ENCODE data around the gene SLC19A1. TPM values are rescaled to one million over a fixed set of nuclear protein-coding genes. Genes with fewer than 3 reads are reported as not detected.

Gene SLC19A1
- total RNA-seq, 4 donors from 2014 or later, result 7.0 to 9.8 (median 7.9) TPM

DNA sequence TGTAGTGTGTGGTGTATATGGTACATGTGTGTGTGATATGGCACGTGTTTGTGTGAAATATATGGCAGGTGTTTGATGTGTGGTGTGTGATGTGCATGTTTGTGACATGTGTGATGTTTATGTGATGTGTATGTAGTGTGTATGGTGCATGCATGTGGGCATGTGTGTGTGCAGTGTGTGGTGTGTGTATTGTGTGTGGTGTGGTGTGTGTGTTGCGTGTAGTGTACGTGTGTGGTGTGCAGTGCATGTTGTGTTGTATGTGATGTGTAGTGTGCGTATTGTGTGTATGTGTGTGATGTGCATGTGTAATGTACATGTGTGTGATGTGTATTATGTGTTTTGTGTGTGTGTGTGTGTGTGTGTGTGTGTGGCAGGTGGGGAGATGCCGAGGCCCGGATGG lies 65.7 kb downstream of the SLC19A1 start:
- no peak overlapping the region for H3K27ac ChIP-seq
- DNase-seq (ENCODE audit: low spot score in 2 of 2), result no peak
- peaks cover 54% of the 10 kb centered on the region for H3K36me3 ChIP-seq
- H3K27me3 ChIP-seq, result no peaks in the 10 kb centered on the region
- TF ChIP-seq POLR2A (IDR thresholded peaks at IDR 0.05) (no peak), POLR2AphosphoS5 (IDR thresholded peaks at IDR 0.05) (no peak), EP300 (IDR thresholded peaks at IDR 0.05) (no peak)
- TF ChIP-seq, protein P1, sequence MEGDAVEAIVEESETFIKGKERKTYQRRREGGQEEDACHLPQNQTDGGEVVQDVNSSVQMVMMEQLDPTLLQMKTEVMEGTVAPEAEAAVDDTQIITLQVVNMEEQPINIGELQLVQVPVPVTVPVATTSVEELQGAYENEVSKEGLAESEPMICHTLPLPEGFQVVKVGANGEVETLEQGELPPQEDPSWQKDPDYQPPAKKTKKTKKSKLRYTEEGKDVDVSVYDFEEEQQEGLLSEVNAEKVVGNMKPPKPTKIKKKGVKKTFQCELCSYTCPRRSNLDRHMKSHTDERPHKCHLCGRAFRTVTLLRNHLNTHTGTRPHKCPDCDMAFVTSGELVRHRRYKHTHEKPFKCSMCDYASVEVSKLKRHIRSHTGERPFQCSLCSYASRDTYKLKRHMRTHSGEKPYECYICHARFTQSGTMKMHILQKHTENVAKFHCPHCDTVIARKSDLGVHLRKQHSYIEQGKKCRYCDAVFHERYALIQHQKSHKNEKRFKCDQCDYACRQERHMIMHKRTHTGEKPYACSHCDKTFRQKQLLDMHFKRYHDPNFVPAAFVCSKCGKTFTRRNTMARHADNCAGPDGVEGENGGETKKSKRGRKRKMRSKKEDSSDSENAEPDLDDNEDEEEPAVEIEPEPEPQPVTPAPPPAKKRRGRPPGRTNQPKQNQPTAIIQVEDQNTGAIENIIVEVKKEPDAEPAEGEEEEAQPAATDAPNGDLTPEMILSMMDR (IDR thresholded peaks at IDR 0.05), result no peak
- H3K4me1 ChIP-seq, result peaks cover 21% of the 10 kb centered on the region
- WGBS, result 94% methylated on average over 6 of the region's 6 CpGs
- H3K4me3 ChIP-seq, result no peak overlapping the region
- H3K9me3 ChIP-seq, result no peaks in the 10 kb centered on the region

GRCh38 chr21:45475797-45476570 lies 66.3 kb downstream of the SLC19A1 start:
- H3K27ac ChIP-seq, result no peak overlapping the region
- TF ChIP-seq, protein P1 (IDR thresholded peaks at IDR 0.05), result no peak
- TF ChIP-seq EP300 (IDR thresholded peaks at IDR 0.05) (no peak), POLR2AphosphoS5 (IDR thresholded peaks at IDR 0.05) (no peak), POLR2A (IDR thresholded peaks at IDR 0.05) (no peak)
- peaks cover 27% of the 10 kb centered on the region for H3K4me1 ChIP-seq
- no peaks in the 10 kb centered on the region for H3K27me3 ChIP-seq
- no peak overlapping the region for H3K4me3 ChIP-seq
- H3K9me3 ChIP-seq, result no peaks in the 10 kb centered on the region
- peaks cover 49% of the 10 kb centered on the region for H3K36me3 ChIP-seq
- DNase-seq (ENCODE audit: low spot score in 2 of 2), result no peak
- 89% methylated on average over 53 of the region's 53 CpGs for WGBS

DNA sequence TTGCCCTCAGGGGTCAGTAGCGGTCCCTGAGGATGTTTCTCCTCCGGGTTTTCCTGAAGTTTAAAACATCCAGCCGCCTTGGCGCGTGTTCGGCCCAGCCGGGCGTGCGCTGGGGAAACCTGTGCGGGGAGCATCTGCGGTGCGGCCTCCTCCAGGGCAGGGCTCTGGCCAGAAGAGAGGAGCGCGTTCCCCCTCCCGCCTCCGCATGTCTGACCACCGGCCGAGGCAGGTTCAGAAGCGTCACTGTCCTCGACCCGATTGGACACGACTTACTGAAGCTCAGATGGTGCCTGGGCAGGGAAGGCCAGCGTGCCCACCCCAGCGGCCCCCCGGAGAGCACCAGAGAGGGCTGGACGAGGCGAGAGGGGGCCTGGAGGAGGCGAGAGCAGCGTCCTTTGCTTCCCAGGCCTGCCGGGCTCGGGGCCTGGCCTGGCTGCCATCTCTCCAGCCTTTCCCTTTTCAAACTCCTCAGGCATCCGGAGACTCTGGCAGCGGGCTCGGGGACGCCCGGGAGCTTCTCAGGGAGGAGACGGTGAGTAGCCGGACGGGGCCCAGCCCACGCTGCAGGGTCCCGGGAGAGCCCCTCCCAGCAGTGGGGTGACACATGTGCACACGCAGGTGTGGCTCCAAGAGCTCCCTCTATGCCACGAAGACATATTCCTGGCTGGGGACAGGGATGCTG lies 67.1 kb downstream of the SLC19A1 start:
- no peak for TF ChIP-seq POLR2AphosphoS5 (IDR thresholded peaks at IDR 0.05)
- TF ChIP-seq EP300 (IDR thresholded peaks at IDR 0.05), result no peak
- TF ChIP-seq POLR2A (IDR thresholded peaks at IDR 0.05), result no peak
- H3K9me3 ChIP-seq, result no peaks in the 10 kb centered on the region
- no peaks in the 10 kb centered on the region for H3K27me3 ChIP-seq
- DNase-seq (ENCODE audit: low spot score in 2 of 2), result no peak
- H3K27ac ChIP-seq, result no peak overlapping the region
- peaks cover 36% of the 10 kb centered on the region for H3K4me1 ChIP-seq
- H3K4me3 ChIP-seq, result no peak overlapping the region
- WGBS, result 86% methylated on average over 7 of the region's 43 CpGs
- peaks cover 40% of the 10 kb centered on the region for H3K36me3 ChIP-seq

- peaks cover 43% of the 10 kb centered on the region for H3K4me1 ChIP-seq
- no peaks in the 10 kb centered on the region for H3K27me3 ChIP-seq
- no peak overlapping the region for H3K4me3 ChIP-seq
- H3K9me3 ChIP-seq, result no peaks in the 10 kb centered on the region
- no peak overlapping the region for H3K27ac ChIP-seq
- peaks cover 33% of the 10 kb centered on the region for H3K36me3 ChIP-seq
- TF ChIP-seq POLR2AphosphoS5 (IDR thresholded peaks at IDR 0.05) (no peak), EP300 (IDR thresholded peaks at IDR 0.05) (no peak), POLR2A (IDR thresholded peaks at IDR 0.05) (no peak)
- TF ChIP-seq, protein P1 (IDR thresholded peaks at IDR 0.05), result no peak
- DNase-seq (ENCODE audit: low spot score in 2 of 2), result no peak
- WGBS, result 95% methylated on average over 18 of the region's 18 CpGs
These were observed 67.8 kb downstream of the SLC19A1 start for GRCh38 chr21:45474323-45474950.

DNA sequence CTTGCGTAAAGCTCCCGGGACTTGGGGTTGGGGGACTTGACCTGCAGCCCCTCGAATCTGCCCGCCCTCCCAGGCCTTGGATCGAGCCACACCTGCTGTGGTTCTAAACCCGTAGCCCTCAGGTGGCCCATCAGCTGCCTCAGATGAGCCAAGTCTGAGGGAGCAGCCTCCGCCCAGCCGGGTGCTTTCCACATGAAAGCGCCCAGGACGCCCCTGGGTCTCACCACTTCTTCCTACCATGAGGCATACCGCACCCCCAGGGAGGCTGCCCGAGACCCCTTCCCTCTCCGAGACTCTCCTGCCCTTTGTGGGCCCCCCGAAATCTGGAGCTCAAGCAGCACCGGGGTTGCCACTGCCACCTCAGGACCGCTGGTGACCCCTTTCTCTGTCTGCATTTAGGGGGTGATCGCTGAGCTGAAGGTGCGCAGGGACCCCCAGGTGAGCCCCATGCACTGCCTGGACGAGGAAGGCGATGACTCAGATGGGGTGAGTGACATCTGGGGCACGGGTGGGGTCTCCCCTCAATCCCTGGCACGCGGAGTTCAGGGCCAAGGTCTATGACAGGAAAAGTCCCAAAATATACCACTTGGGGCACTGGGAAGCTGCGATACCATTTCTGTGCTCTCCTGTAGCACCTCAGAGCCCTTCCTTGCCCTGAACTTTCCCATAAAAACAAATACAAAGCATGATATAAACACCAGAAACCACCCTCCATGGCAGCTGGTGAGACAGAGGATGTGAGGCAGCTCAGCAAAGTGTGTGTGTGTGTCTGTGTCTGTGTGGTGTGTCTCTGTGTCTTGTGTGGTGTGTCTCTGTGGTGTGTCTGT lies 68.5 kb downstream of the SLC19A1 start:
- WGBS, result 92% methylated on average over 23 of the region's 24 CpGs
- TF ChIP-seq EP300 (IDR thresholded peaks at IDR 0.05), result no peak
- no peak for TF ChIP-seq POLR2A (IDR thresholded peaks at IDR 0.05)
- TF ChIP-seq, protein P1 (IDR thresholded peaks at IDR 0.05), result no peak
- no peak for TF ChIP-seq POLR2AphosphoS5 (IDR thresholded peaks at IDR 0.05)

More for the DNA sequence above, 68.5 kb downstream of the SLC19A1 start:
- H3K27ac ChIP-seq, result no peak overlapping the region
- H3K4me3 ChIP-seq, result no peak overlapping the region
- H3K27me3 ChIP-seq, result no peaks in the 10 kb centered on the region
- H3K4me1 ChIP-seq, result peaks cover 45% of the 10 kb centered on the region
- H3K9me3 ChIP-seq, result no peaks in the 10 kb centered on the region
- peaks cover 26% of the 10 kb centered on the region for H3K36me3 ChIP-seq
- DNase-seq (ENCODE audit: low spot score in 2 of 2), result no peak
